Occipital lobe (tissue), 2 donors: Measurements from ENCODE around the gene L3MBTL4. TPM values are rescaled to one million over a fixed set of nuclear protein-coding genes. Genes with fewer than 3 reads are reported as not detected.

Experiments used
- DNase-seq: peaks from one replicate; lab custom pipeline; 2025; lab: John Stamatoyannopoulos, UW
- total RNA-seq: library from RNA; depleted of rRNA; stranded (reverse); fragments of >200 nt; gene quantifications from one replicate; pipeline ENCODE4 v1.2.3, GENCODE V29; 2014

The L3MBTL4 gene
- total RNA-seq, 1 donor from 2014 or later = 20.4 TPM

DNA sequence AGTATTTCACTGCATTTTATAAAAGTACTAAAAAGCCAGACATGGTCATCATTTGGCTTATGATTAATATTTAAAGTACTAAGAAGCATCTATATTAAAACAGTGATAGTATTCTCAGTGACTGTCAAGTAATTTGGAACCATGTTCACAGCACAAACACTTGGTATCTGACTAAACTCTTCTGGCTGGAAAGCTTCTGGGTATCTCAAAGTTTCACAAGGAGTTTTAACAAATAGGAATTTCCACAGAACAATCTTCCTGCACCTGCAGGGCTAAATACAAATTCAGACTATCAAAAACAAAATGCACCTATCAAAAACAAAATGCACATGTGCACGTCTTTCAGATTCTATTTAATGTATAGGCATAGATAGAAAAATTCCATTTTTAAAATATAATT, 158.8 kb downstream of the L3MBTL4 start:
- DNase-seq = no peak

DNA sequence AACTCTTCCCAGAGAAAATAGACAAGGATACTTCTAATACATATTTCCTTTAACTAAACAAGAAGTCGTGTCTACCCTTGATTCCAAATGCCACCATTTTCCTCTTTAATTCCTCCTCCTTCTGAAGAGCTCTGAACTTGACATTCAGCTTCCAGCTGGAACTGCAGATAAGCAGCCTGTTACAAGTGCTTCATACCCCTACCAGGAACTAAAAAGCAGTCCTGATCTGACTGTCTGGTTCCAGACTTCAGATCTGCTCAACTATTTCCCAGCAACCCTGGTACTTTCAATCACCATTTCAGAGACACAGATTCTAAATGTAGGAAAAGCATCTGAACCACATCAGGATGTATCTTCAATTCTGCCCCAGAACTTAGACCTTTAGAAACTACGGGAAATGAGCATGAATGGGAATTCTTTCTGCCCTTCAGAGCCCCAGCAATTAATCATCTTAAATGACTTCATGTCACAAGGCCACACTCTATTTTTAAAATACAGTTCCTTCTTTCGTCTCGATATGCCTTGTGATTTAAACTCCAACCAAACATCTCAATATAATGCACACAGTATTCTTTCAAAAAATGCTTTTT, 159.5 kb downstream of the L3MBTL4 start:
- DNase-seq = no peak

DNA sequence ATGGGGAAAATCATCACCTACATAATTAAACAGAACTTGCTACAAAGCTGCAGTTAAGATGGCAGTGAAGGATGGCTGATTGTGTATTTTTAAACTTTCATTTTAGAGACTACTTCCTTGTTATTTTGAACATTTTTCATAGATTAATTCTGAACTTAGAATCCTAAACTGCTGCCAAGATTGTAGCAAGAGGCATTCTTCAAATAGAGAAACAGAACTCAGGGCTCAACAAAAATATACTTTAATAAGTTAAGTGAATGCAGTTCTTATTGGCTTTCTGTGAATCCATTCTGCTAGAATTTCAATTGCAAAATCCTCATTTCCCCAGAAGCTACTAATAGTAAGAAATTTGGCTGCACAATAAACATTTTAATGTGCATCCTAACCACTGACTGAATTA, 160.3 kb downstream of the L3MBTL4 start:
- DNase-seq = no peak

DNA sequence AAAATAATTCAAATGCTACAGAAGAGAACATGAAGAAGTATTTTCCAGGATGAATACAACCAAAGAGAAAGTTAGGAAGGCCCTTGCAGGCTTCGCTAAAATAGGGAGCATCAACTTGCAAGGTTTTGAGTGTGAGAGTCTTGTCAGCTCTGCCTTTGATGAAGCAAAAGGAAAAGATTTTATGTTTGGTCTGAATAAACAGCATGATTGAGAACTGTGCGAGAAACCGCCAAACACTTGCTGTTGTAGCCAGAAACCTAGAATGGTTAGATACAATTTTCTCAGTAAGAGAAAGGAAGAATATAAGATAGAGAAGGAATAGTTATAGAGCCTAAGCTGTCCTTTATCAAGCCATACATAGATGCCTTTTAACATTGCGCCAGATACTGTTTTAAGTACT, 163.6 kb downstream of the L3MBTL4 start:
- DNase-seq = no peak

DNA sequence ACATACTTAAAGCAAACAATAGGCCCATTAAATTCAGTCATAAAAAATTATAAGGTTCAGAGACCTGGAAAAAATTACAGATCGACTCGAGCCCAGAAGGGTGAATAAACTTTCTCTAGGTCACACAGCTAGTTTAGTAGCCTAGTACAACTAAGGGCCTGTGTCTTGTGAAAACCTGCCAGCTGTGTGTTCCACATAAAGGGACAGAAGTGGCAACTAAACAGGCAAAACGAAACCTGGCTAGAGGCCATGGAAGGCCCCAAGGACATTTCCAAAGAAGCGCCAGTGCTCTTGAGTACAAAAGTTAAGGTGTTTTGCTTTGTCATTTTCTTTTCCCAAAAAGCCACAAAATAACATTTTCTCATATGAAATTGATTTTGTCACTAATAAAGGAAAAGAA, 164.9 kb downstream of the L3MBTL4 start:
- DNase-seq = no peak

DNA sequence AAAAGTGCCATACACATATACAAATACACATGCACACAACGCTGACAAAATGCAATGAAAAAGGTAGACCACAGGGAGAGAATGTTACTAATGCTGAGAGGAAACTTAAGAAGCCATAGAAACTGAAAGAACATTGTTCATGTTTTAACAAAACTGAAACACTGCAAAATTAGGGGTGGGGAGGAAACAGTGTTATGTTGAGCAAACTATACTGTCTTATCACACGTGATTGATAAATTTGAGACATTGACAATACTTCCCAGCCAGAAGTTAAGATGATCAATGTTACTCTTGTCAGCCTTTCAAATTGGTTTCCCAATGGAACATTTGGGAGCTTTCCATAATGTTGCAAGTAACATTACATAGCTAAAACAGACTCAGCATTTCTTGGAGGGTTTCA, 165.5 kb downstream of the L3MBTL4 start:
- DNase-seq = no peak

DNA sequence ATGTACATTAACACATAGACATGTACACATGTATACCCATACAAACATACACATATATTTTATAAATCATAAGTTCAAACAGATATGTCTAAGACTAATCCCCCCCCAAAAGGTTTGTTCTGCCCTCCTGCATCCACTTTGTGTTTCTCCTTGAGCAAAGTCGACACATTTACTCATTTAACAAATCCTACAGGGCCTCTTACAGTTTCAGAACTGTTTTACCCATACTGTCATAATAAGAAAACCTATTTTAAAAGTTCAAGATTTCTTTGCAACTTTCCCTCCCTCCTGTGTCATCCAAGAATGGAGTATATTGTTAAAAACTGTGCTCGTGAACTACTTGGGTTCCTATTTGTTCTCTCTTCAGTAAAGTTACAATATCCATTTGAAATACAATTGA, 166.7 kb downstream of the L3MBTL4 start:
- no peak for DNase-seq

DNA sequence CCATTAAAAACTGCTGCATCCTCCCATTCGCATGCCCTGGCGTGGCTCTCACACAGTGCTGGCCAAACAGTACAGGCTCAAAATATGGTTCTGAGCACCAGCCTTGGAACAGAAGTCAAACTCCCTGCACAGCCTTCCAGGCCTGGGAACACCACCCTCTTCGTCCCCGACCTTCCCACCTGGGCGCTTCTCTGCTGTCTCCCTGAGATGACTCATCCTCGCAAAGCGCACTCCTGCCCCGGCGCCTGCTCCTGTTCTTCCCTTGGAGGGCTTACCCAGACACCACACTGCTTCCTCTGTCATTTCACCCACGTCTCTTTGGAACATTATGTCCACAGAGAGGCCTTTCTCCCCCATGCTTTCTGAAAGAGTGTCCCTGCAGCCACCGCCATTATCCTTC, 172.7 kb downstream of the L3MBTL4 start:
- DNase-seq = no peak

DNA sequence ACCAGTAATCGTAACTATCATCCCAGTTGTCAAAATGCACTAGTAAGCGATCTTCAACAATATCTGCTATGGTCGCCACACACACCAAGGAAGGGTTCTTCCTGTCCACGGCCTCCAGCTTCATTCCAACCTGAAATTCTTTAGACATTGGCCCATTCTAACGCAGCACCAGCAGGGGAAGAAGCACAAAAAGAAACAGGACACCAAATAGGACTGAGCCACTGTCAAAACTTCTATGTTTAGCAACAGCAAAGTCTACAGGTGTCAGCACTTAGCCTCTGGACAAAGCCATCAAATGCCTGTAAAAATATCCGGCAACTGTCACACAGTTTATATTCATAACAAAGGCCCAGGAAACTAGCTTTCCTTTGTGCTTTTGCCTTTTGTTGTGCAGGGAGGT, 175.0 kb downstream of the L3MBTL4 start:
- no peak for DNase-seq

DNA sequence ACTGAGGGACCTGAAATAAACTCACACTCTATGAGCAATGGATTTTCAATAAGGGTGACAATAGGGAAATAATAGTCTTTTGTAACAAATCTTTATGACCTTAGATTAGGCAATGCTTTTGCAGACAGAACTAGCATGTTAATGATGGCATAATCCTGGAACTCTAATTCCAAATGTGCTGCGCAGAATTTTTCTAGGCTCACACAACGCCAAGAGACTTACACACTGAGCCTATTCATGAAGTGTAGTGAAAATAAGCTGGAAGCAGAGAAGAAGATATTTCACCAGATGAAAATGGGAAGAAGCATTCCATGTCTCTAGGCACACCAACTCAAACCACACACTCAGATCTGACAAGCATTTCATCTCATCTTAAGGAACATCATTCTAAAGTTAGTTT, 178.5 kb downstream of the L3MBTL4 start:
- no peak for DNase-seq

DNA sequence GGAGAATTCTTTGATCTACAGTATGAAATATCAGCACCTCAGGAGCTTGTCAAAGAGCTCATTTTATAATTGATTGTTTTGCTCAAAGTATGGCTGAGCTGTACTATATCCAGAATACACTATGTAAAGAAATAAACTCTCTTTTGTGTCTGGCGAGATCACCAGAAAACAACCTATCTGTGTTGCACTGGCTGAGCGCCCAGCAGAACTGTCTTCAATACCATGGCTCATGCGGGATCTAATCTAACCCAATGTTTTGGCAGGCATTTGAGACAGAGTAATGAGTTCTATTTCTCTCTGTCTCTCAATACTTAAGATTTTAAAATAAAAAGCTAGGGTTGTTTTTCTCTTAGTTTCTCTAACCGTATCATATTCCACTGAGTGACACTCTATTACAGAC, 192.4 kb downstream of the L3MBTL4 start:
- no peak for DNase-seq

DNA sequence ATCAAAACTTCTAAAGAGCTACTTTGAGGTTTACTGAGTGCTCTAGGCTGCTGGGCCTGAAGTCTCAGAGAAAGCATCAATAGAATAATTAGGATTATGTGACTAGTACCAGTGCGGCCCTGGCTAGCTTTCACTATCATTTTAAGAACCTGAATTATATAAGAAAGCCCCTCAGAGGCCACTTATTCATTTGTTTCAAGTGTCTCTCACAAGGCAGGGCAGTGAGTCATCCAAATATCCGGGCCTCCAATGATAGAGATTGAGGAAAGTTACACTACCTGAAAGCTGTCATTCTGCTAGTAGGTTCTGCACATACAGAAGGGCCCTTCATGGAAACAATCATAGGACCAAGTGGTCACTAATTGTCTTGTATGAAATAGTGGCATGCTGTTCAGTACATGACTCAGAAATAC, 193.1 kb downstream of the L3MBTL4 start:
- DNase-seq = no peak

DNA sequence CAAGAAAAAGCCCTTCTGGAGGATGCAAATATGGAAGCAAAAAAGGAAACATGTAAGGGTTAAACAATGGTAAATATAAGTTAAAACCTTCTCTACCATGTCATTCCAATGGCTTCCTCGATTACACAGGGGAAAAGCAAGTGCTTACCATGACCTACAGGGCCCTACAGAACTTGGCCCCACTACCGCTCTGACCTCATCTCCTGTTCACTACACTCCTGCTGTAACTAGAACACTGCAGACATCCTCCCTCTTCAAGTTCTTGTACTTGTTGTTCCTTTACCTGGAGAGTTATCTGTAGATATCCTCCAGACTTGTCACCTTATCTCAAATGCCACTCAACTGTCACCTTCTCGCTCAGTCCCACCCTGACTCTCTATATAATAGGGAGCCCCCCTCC, 194.6 kb downstream of the L3MBTL4 start:
- DNase-seq = no peak

DNA sequence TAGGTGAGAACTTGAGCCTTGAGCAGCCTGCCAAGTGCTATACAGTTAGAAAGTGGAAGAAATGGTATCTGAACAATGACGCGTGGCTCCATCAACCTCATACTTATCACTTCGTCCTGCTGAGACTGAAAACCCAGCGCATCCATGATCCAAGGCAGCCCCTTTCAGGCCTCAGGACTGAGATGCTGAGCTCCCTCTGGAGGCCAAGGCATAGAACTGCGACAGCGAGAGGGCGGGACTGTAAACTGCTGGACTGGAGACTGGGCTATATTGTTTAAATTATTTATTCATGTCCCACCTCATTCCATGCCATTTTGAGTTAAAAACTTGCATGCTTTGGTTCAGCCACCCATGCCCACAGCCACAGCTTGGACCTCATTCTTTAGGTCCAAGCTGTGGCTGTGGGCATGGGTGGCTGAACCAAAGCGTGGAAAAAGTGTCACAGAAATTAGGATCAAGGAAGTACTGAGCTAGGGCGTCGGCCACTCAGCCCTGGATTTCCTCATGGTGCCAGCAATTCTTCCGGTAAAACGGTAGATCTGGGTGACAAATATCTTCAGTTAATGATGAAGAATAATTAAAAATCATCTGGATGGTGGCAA, 195.5 kb downstream of the L3MBTL4 start:
- DNase-seq = no peak

DNA sequence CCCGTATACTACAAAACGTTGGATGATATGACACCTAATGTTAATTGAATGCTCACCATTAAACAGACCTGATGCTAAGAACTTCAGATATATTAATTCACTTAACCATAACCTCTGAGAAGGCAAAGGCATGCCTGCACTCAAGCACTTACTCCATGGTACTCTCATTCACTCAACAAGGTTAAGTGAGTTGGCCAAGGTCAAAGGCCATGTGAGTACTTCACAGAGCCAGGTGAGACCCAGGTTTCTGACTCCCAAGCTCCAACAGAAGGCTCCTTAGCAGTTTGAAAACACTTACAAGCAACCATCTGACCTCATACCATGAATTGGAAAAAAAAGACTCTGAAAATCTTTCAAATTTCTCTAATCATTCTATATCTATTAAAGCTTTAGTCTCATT, 198.8 kb downstream of the L3MBTL4 start:
- no peak for DNase-seq

DNA sequence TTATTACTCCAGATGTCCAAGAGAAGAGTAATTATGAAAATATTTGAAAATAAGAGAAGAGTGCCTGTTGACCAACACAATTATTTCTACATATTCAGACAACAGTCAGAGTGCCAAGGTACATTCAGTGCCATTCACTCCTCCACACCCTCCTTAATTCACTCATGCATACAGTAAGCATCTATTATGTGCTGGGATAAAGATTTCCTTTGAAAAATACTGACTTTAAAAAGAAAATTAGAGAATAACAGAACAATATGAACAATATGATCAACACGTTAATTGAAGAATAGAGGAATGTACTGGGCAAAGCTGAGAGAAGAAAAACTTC, 203.6 kb downstream of the L3MBTL4 start:
- DNase-seq = no peak

DNA sequence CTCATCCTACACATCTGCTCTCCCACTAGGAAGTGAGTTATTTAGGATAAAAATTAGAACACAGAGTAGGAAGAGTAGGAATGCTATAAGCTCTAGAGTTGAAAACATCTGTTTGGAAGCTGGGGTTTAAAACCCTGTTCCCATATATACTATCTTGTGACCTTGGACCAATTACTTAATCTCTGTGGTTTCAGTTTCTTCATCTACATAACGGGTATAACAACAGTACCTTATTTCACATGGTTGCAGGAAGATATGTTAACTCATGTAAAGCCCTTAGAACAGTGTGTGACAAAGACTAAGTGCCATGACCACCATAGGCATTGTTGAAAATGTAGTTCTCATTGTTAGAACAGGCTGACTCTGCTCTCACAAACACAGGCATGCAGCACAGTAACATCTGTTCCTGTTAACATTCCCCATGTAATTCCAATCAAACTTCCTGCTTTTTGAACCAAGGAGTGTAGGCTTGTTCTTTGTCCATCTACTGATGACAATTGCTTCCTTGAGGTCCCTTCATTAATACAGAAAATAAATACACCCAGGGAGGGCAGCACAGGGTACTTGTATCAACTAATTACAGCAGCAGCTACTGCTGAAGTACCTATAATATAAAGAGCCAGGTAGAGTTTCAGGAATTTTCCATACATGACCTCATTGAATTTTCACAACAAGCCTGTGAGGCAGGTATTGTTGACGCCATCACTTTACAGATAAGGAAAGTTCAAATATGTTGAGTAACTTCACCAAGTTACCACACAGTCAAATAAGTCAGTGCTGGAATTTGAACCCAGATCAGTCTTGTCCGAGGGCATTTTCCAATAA, 204.2 kb downstream of the L3MBTL4 start:
- DNase-seq = no peak

DNA sequence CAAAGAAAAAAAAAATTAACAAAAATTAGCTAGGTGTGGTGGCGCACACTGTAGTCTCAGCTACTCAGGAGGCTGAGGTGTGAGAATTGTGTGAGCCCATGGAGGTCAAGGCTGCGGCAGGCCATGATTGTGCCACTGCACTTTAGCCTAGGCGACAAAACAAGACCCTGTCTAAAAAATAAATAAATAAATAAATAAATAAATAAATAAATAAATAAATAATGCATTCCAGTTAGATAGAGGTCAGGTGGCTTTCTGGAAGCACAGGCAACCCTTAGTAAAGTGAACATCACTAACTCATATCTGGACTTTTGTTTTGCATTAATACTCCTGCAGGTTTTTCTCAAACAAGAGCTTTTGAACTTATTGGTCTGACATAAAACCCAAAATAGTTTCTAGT, 206.8 kb downstream of the L3MBTL4 start:
- DNase-seq = no peak

DNA sequence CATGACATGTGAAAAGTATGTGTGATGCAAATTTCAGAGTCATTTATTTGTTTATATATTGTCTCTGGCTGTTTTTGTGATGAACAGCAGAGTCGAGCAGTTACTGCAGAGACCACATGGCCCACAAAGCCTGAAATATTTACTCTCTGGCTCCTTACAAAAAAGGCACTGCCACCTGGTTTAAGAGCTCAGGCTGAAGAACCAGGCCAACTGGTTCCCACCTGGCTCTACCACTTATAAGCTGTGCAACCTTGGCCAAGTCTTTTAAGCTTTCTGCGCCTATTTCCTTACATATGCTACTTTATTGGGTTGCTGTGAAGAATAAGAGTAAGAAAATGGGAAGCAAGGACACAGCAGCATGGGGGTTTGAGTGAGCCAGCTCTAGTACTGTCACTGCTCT, 207.6 kb downstream of the L3MBTL4 start:
- DNase-seq = no peak

DNA sequence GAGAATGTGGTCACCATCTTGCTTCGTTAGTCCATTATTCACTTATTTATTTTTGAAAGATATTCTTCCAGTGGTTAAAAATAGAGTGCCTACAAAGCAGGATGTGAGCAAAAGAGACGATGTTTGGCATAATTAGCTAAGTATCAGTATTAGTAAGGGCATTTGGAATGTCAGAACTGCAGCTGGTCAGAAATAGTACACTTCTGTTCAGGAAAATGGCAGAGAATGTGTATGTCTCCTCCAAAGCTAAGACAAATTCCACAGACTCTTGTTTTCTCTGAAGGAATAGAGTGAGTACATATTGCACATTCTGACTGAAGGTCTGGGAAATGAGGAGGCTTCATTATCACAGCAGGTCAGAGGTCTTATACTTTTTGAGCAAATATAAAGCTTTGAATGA, 209.0 kb downstream of the L3MBTL4 start:
- DNase-seq = no peak

DNA sequence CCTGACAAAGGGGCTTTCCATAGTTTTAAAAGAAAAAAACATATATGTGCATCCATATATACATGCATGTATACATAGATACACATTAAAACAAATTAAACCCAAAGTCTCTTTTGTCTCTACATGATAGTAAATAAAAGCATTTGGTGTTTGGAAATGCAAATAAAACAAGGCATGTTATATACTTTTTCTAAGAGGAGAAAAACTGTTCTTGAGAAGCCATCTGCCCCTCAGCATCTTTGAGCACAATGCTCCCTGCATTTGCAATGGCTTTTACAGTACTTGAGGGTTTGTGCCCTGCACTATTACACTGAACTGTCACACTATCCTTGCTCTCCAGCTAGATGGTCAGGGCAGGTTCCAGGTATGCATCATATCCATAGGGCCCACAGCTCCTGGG, 210.2 kb downstream of the L3MBTL4 start:
- no peak for DNase-seq

DNA sequence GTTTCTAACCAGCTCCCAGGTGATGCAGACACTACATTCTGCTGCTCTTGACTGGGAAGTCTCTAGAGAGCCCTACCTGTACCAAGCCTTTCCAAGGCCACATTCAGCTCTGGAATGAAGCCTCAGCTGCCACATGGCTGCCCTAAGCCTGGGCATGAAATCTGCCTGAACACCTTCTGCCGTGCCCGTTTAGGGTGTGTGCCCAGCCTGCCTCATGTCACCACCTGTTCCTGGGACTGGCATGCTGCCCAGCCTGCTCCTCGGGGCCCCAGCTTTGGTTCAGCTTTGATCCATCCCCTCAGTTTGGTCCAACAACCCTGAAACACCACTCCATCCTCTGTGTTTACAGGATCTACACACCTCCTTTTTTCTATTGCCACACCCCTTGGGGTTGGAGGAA, 210.9 kb downstream of the L3MBTL4 start:
- no peak for DNase-seq

DNA sequence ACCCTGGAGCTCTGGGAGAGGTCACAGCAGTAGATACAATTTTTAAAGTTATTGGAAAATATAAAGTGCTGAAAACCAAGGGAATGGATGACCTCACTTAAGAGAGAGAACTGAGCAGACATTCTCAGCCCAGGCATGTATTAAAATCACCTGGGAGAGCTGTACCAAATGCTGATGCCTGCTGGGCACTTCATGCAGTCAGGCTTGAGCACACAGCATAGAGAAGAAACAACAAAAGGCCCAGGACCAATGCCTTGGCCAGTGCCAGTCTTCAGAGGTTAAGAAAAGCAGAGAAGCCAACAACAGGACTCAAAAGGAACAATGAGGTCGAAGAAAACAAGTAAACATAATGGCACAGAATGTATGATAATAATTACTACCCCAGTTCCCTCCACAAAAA, 211.8 kb downstream of the L3MBTL4 start:
- no peak for DNase-seq
